WTC11 (cell line): ENCODE data around the gene MTHFD2. TPM values are rescaled to one million over a fixed set of nuclear protein-coding genes. Genes with fewer than 3 reads are reported as not detected.

Source experiments
- ATAC-seq: fragments of 200-7000 bp; cut with Tn5 transposase; 2 replicates; pipeline ENCODE4 v1.10.0; 2021; ENCODE audit warnings: mild to moderate bottlenecking, moderate library complexity
- CTCF ChIA-PET: fragments of 300-600 bp; sonication (Branson Sonifier 250); formaldehyde crosslinking; loops from one replicate; lab custom pipeline; 2021; ENCODE audit warnings: antibody characterized with exemption; lab: Charles Lee
- POLR2A ChIA-PET: fragments of 350-600 bp; sonication (Branson Sonifier 250); formaldehyde crosslinking; loops from one replicate; lab custom pipeline; 2021; ENCODE audit warnings: antibody characterized with exemption; lab: Charles Lee
- DNase-seq: peaks from one replicate; pipeline ENCODE4 v3.0.0; 2021; ENCODE audit warnings: low spot score
- H3K27ac Mint-ChIP-seq: 2 replicates; pipeline ENCODE4 v1.8.0; 2021; ENCODE audit warnings: mixed read lengths
- H3K27me3 Mint-ChIP-seq: 2 replicates; pipeline ENCODE4 v1.8.0; 2021; ENCODE audit warnings: low read depth, mild to moderate bottlenecking, moderate library complexity, mixed read lengths
- H3K36me3 Mint-ChIP-seq: 2 replicates; pipeline ENCODE4 v1.8.0; 2021; ENCODE audit warnings: mixed read lengths
- H3K4me1 Mint-ChIP-seq: 2 replicates; pipeline ENCODE4 v1.8.0; 2022; ENCODE audit warnings: mixed read lengths
- H3K4me3 Mint-ChIP-seq: 2 replicates; pipeline ENCODE4 v1.8.0; 2021; ENCODE audit warnings: mild to moderate bottlenecking, moderate library complexity, mixed read lengths
- H3K9me3 Mint-ChIP-seq: 2 replicates; pipeline ENCODE4 v1.8.0; 2021; ENCODE audit warnings: mixed read lengths
- AR ChIP-seq: fragments of 250-450 bp; sonication (Bioruptor Pico); IDR thresholded peaks from 2 replicates; pipeline ENCODE4 v1.9.0; 2021; ENCODE audit warnings: mild to moderate bottlenecking
- ARID4B ChIP-seq: sonication (generic); formaldehyde crosslinking; IDR thresholded peaks from 2 replicates; pipeline ENCODE4 v1.8.0; 2023; ENCODE audit warnings: missing genetic modification reagents, mild to moderate bottlenecking, borderline replicate concordance
- ATF2 ChIP-seq: sonication (generic); formaldehyde crosslinking; IDR thresholded peaks from 2 replicates; pipeline ENCODE4 v1.8.1; 2022; ENCODE audit warnings: low read depth, missing genetic modification reagents, borderline replicate concordance
- FOXK1 ChIP-seq: sonication (generic); formaldehyde crosslinking; IDR thresholded peaks from 2 replicates; pipeline ENCODE4 v1.8.0; 2022; ENCODE audit warnings: mild to moderate bottlenecking, moderate library complexity, missing genetic modification reagents
- FOXP1 ChIP-seq: sonication (generic); formaldehyde crosslinking; IDR thresholded peaks from 2 replicates; pipeline ENCODE4 v1.8.0; 2022; ENCODE audit warnings: missing genetic modification reagents, mild to moderate bottlenecking, moderate library complexity, borderline replicate concordance
- GABPB1 ChIP-seq: sonication (generic); formaldehyde crosslinking; IDR thresholded peaks from 2 replicates; pipeline ENCODE4 v1.8.1; 2023; ENCODE audit warnings: mild to moderate bottlenecking, missing genetic modification reagents
- MXD4 ChIP-seq: fragments of 250-450 bp; sonication (Bioruptor Pico); IDR thresholded peaks from 2 replicates; pipeline ENCODE4 v1.8.0; 2021; ENCODE audit warnings: mild to moderate bottlenecking, moderate library complexity, borderline replicate concordance
- MYBL2 ChIP-seq: sonication (generic); formaldehyde crosslinking; IDR thresholded peaks from 2 replicates; pipeline ENCODE4 v1.8.1; 2023; ENCODE audit warnings: mild to moderate bottlenecking, moderate library complexity, missing genetic modification reagents
- NR3C1 ChIP-seq: sonication (generic); formaldehyde crosslinking; conservative IDR thresholded peaks from 2 replicates; pipeline ENCODE4 v1.8.1; 2023; ENCODE audit warnings: low read depth, mild to moderate bottlenecking, missing genetic modification reagents
- PREB ChIP-seq: sonication (generic); formaldehyde crosslinking; IDR thresholded peaks from 2 replicates; pipeline ENCODE4 v1.8.1; 2022; ENCODE audit warnings: mild to moderate bottlenecking, missing genetic modification reagents, moderate library complexity, borderline replicate concordance
- SOX15 ChIP-seq: fragments of 250-450 bp; sonication (Bioruptor Pico); IDR thresholded peaks from 2 replicates; pipeline ENCODE4 v1.9.0; 2021; ENCODE audit warnings: mild to moderate bottlenecking
- TCF7 ChIP-seq: sonication (generic); formaldehyde crosslinking; IDR thresholded peaks from 2 replicates; pipeline ENCODE4 v1.8.0; 2022; ENCODE audit warnings: mild to moderate bottlenecking, low read depth, missing genetic modification reagents, moderate library complexity
- TEAD4 ChIP-seq: sonication (generic); formaldehyde crosslinking; IDR thresholded peaks from 2 replicates; pipeline ENCODE4 v1.8.0; 2022; ENCODE audit warnings: mild to moderate bottlenecking, missing genetic modification reagents
- ZMAT4 ChIP-seq: fragments of 250-450 bp; sonication (Bioruptor Pico); IDR thresholded peaks from 2 replicates; pipeline ENCODE4 v1.9.0; 2021; ENCODE audit warnings: mild to moderate bottlenecking
- ZNF263 ChIP-seq: sonication (generic); formaldehyde crosslinking; IDR thresholded peaks from 2 replicates; pipeline ENCODE4 v1.8.1; 2022; ENCODE audit warnings: low read depth, mild to moderate bottlenecking, moderate library complexity, missing genetic modification reagents
- ZNF425 ChIP-seq: fragments of 250-450 bp; sonication (Bioruptor Pico); conservative IDR thresholded peaks from 2 replicates; pipeline ENCODE4 v1.9.0; 2021; ENCODE audit warnings: mild to moderate bottlenecking
- total RNA-seq: library from RNA; stranded (reverse); gene quantifications from 3 replicates; pipeline ENCODE4 v1.2.3, GENCODE V29; 2021
- TF ChIP-seq, protein P1 (sequence below): sonication (generic); formaldehyde crosslinking; IDR thresholded peaks from 2 replicates; pipeline ENCODE4 v1.8.0; 2022; ENCODE audit warnings: mild to moderate bottlenecking, missing genetic modification reagents

The MTHFD2 gene
- total RNA-seq, 1 experiment from 2014 or later = 251 TPM

DNA sequence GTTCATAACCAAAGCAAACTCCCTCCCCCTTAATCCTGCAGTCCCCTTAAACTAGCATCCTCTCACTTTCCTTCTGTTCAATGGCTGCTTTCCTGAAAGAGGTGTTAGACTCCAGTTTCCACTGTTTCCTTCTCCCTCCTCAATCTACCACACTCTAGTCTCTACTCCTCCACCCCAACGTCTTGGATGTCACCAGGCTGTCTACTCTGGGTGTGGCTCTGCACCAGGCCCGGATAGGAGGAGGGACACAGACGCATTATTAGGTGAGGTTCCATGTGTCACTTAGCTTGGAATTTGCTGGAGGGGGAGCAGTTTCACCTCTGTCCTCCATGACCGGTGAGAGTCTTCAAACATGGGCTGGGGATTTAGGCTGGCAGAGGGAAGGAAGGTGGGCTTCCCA lies 61.3 kb downstream of the MTHFD2 start (continued):
- TF ChIP-seq AR (CRISPR knock-in tag) = no peak
- no peak for TF ChIP-seq ZMAT4 (CRISPR knock-in tag)
- no peak for TF ChIP-seq TEAD4 (CRISPR knock-in tag)
- TF ChIP-seq FOXK1 = no peak
- no peak for TF ChIP-seq ZNF425

GRCh38 chr2:74260495-74260894 lies 62.1 kb downstream of the MTHFD2 start:
- H3K9me3 Mint-ChIP-seq = no peaks in the 10 kb centered on the region
- H3K27me3 Mint-ChIP-seq = peaks cover 2% of the 10 kb centered on the region
- ChIA-PET CTCF (interaction anchor here (0.8 to 3.6 kb wide), 4 partner anchors 10 to 75 kb away, joined by 3 to 36 read pairs (median 12); no protein-coding TSS in a partner anchor), POLR2A (no interaction called here)
- H3K36me3 Mint-ChIP-seq = no peaks in the 10 kb centered on the region
- peaks cover 19% of the 10 kb centered on the region for H3K4me1 Mint-ChIP-seq
- ATAC-seq (no peak), DNase-seq (no peak)
- TF ChIP-seq, protein P1, sequence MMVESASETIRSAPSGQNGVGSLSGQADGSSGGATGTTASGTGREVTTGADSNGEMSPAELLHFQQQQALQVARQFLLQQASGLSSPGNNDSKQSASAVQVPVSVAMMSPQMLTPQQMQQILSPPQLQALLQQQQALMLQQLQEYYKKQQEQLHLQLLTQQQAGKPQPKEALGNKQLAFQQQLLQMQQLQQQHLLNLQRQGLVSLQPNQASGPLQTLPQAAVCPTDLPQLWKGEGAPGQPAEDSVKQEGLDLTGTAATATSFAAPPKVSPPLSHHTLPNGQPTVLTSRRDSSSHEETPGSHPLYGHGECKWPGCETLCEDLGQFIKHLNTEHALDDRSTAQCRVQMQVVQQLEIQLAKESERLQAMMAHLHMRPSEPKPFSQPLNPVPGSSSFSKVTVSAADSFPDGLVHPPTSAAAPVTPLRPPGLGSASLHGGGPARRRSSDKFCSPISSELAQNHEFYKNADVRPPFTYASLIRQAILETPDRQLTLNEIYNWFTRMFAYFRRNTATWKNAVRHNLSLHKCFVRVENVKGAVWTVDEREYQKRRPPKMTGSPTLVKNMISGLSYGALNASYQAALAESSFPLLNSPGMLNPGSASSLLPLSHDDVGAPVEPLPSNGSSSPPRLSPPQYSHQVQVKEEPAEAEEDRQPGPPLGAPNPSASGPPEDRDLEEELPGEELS (CRISPR knock-in tag) = no peak
- TF ChIP-seq PREB (CRISPR knock-in tag) (no peak), SOX15 (CRISPR knock-in tag) (no peak), MYBL2 (CRISPR knock-in tag) (no peak), ARID4B (CRISPR knock-in tag) (no peak), MXD4 (CRISPR knock-in tag) (no peak), FOXP1 (no peak), TCF7 (no peak), GABPB1 (CRISPR knock-in tag) (no peak), TEAD4 (CRISPR knock-in tag) (no peak), ZNF425 (no peak), NR3C1 (CRISPR knock-in tag) (no peak), ATF2 (no peak), ZNF263 (CRISPR knock-in tag) (no peak)
- H3K27ac Mint-ChIP-seq = peak overlapping the region; percentile 58; the same call in 1 of the 2 replicates
- no peak overlapping the region for H3K4me3 Mint-ChIP-seq
